IPS-NIHi7 (cell line): ENCODE results near the gene PSMA5.
"Not testable (repeated sequence)": the region's sequence is repeated elsewhere in the genome, so short reads cannot be mapped to it uniquely, and the experiment has no call there.

Experiments
- DNase-seq: peaks from one replicate; pipeline ENCODE4 v3.0.0; 2012; ENCODE audit warnings: mixed read lengths; ENCODE audit errors: extremely low spot score

Gene PSMA5

DNA sequence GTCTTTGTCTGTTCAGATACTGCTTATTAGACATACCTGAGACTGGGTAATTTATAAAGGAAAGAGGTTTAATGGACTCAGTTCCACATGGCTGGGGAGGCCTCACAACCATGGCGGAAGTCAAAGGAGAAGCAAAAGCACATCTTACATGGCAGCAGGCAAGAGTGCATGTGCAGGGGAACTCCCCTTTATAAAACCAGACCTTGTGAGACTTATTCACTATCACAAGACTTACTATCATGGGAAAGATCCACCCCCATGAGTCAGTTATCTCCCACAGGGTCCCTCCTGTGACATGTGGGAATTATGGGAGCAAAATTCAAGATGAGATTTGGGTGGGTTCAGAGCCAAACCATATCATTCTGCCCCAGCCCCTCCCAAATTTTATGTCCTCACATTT lies 7.1 kb upstream of the PSMA5 start:
- DNase-seq = no peak

DNA sequence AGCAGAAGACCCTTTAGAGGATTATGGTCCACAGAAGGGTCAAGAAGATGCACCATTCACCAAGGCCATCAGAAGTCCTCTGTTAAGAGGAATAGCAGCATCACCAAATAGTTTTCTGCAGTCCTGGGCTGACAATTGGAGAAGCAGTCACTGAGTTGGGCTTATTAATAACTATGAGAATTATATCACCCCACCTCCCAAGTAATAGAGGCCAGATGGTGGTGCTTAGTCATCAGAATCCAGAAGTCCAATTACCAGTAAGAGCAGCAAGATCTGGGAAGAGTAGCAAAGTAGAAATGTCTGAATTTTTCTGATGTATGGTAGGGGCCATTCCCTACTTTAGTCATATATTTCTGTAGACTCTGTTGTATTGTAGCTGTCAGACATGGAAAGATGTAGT lies 6.1 kb upstream of the PSMA5 start:
- DNase-seq = no peak

DNA sequence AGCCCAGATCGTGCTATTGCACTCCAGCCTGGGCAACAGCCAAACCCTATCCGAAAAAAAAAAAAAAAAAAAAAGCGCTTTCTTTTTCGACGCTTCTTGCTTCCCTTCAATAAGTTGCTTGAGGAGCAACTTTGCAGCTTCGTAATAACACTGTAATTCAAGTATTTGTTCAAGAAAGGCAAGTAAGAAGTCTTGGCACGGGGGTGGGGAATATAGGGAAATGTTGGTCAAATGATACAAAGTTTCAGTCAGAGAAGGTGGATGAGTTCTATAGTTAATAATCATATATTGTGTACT lies 871 bp upstream of the PSMA5 start:
- DNase-seq = no peak

DNA sequence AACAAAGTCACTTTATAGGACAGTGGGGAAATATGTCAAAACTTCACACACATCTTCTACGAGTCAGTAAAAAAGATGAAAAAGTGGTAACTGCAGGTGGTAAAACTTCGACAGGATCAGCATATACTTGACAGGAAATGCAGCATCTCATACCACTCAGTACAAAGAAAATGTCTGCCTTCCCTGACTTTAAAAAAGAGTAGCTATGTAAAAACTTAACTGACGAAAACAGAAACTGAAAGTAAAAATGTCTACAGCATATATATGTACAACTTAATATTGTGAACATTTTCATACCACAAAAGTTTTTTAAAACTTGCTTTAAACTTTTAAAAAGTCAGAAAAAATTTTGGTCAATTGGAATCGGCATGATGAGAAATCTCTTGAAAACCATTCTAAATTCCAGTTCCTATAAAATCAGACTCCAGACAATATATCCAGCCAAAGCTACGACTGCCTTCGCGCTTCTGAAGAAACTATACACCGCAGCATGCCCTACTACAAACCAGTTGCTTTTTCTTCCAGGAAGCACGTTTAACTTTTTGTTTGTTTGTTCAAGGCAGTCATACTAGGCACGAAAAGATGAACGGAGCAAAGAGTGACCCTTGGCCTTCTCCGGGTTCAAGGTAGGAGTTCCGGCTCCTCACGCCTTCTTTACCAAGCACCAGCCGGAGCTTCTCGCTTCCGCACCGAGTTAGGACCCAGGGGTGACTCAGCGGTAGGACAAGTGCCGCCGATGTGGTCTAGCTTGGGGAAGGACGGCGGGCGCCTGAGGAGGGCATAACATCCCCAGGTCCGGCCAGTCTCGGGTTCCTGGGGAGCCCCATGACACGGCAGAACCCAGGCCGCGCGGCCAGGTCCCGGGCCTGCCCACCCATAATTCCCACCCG lies 612 bp downstream of the PSMA5 start:
- DNase-seq = peak; percentile 42

DNA sequence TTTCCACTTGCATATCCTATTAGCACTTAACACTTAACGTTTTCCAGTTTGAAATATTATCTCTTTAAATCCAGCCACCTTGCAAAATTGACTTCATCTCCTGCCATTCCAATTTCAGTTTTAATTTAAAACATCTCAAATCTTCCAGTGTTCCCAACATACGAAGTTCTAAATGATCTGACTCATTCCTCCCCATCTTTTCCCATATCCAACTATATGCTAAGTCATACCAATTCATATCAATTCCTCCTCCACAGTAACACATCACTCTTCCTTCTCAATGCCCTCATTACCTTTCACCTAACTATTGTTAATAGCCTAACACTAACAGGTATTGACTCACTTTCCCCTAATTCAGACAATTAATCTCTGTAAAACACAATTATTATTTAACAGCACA lies 2.8 kb downstream of the PSMA5 start:
- no peak for DNase-seq

DNA sequence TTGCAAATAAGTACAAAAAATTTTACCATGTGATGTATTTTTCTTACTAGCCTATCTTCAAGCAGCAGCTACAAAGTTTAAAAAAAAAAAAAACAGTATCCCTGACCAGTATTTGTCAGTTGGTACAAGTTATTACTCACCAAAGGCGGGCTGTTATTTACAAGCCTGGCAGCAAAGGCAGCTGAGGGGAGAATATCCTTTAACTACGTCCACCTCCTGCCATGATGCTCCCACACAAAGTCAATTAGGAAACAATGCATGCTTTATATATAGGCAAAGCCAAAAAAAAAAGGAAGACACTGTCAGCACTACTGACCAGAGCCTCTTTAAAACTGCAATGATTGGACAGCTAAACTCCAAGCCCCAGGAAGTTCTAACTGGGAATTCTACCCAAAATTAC lies 13.7 kb downstream of the PSMA5 start:
- no peak for DNase-seq

DNA sequence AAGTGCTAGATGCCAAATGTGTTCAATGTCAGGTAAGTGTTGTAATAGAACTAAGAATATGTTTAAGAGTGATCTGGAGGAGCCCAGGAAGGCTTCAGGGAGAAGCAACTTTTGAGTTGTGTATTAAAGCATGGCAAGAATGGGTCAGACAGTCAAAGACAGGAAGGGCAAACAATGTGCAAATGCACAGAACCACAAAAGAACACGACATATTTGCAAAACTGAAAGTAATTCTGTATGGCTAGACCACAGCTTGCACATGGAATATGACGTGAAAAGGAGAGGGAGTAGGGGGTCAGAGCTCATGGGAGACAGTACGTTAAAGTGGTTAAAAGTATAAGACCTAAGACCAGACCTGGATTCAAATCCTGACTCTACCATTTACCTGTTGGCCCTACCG lies 21.4 kb downstream of the PSMA5 start:
- DNase-seq = no peak

DNA sequence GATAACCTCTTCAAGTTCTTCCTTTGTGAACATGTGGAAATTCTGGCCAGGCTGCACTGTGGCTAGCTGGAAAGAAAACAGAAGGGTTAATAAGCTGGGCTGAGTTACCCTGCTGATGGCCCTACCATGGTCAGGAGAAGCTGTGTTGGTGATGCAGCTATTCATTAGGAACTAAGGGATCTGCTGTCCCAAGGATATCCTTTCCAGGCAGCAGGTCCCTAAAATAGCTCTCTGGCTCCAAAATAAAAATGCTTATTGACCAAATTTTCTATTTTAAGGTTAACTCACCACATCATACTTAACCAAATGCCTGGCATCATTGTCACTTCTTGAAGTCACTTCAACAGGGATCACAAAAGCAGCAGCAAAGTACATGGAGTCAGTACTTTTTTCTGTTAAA lies 24.2 kb downstream of the PSMA5 start:
- DNase-seq = no peak

DNA sequence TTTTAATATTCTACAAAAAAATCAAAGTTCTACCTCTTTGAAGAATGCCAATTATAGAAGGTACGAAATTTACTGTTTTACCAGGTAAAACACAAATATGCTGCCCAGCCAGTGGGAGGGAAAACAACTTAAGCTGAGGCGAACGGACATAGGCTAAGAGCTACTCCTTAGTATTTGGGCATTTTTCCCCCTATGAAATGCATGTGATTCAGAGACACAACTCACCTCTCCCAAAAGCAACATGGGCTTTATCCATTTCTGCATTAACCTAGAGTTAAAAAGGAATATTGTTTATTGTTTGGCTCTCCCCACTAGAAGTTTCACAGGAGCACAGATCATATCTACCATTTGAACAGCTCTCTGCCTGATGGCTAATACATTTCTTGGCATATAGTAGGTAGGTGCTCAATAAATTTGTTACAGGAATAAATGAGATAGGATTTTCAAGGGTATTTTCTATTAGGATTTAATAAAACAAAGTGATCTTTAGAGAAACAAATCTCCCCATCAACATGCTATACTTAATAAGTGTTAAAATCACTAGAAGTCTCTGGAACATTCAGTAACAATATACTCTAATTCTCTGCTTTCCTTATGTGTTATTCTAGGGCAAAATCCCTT lies 26.1 kb downstream of the PSMA5 start:
- DNase-seq = no peak

DNA sequence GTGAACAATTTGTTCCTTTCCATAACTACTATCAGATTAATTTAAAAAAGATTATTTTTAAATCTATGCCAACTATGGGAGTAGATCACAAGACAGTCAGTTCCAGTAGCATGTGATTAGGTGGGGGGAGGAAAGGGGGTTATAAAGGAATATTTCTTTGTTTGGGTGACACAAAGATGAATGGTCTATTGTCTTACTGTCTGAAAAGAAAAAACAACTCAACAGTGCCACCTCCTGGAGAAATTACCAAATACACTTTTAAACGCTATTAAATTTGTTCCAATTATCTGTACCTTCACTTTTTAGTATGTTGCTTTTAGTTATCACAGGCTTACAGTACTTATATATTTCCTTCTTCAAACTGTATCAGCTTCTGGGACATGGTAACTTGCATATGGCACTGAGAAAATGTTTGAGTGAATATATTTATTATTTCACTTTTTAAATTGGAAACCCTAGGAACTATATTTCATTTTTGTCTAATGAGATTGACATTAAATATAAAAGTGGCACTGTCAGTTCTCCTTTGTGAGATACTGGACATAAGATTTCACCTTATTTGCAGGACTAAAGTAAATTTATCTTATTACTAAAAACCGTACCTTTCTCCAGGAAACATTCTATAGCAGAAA lies 26.8 kb downstream of the PSMA5 start:
- DNase-seq = peak; percentile 26

DNA sequence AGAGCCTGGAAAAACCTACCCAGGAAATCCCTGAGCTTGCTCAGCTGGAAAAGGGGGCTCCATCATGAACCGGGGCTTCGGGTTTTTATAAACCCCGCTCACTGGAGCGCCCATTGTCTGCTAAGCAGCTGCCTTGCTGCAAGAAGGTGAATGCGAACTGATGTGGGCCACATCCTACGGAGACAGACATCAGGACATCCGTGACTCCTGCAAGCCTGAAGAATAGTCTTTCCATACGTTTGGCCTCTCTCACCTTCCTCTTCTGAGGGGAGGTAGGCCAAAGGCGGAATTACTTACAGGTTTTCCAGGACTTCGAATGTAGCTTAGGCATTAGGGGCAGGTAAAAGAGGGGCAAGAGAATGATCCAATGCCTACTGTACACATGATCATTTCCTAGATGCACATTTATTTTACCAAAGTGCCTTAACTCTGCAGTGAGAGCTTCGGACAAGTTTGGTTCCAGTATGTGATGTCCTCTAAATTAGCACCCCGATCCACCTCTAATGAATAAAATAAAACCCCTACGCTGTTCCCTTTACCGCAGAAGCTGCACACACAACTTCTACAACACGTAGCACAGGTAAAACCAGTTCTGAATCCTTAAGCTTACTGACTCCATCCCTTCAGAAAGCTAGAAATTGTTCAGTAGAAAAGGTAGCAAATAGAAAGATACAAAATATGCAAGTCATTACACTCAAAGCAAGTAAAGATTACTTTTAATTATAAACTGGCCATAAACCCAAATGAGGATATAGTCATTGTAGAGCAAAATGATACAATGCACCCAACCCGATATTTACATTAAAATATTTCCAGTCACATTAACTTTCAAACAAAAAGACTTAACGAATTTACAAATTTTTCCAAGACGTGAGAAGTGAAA lies 27.7 kb downstream of the PSMA5 start:
- DNase-seq = no peak

DNA sequence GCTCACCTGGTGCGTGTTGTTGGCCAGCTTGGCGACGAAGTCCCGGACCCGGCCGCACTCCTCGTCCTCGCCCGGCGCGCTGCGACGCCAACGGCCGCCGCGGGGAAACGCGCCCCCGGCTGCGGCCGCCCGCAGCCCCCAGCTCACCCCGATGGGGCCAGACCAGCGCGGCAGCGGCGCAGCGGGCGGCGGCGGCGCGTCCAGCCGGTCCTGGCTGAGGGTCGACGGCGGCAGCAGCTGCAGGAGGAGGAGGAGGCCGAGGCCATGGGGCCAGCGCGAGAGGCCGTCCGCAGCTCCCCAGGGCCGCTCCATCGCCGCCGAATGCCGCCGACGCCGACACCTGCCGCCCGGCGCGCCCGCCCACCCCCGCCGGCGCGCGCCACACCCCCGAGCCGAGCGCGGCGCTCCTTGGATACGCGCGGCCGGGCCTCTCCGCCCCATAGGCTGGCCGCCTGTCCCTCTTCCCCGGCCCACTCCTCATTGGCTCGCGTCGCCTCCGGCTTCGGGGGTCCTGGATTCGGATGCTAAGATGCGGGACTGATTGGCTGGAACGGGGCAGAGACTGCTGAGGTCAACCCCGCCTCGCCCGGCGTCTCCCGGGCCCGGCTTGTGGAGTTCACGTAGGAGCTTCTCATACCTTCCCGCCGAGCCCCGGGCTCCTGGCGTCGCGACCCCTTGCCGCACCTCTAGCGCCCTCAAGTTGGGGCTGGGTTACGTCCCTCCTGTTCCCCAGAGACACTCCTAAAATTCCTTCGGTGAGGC lies 28.5 kb downstream of the PSMA5 start, which contains the start of gene SORT1:
SORT1 (minus strand) TSS at position 338 of the 762 bp plus-strand sequence; CDS start at position 312, 26 bp downstream.
- peak; percentile 97 for DNase-seq

DNA sequence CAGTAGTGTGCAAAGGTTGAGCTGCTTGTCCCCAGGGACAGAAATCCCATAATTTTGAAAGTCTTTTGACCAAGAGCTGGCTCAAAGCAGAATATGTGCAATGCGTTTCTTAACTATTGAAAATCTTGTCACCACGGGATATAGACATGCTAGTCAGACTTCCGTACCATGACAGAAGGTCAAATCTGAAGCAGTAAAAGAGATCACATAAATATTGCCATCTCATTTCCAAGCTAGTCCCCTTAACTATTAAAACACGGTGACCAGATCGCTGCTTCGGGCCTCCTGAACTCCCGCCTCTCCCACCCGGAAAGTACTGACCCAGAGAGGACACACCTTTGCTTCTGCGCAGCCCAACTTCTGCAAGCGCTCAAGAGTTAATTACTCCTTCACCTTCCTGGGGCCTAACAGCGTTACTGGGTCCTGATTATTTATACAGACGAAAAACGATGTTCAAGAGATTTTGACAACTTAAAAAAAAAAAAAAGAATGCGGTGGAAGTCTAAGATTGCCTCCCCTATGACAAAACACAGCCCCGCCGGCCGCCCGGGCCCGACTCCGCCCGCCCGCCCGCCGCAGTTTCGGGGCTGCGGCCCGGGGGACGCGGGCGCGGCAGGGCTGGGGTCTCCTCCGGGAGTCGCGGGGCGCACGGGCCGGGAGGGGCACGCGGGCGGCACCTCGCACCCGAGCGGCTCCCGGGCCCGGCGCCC lies 29.2 kb downstream of the PSMA5 start:
- no peak for DNase-seq

DNA sequence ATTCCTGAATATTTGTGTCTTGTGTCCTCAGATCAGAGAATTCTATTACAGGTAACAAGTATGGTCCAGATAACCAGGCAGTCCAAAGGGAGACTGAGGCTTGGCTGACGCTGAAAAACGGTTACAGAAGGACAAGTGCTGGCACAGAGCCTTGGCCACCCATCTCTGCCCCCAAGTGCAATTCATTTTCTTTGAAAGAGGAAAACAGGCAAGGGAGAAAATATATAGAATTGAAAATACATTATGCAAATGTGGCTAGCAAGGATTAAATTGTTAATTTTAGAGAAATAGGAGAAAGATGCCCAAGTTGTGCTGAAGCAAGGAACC lies 29.8 kb downstream of the PSMA5 start:
- DNase-seq = no peak

DNA sequence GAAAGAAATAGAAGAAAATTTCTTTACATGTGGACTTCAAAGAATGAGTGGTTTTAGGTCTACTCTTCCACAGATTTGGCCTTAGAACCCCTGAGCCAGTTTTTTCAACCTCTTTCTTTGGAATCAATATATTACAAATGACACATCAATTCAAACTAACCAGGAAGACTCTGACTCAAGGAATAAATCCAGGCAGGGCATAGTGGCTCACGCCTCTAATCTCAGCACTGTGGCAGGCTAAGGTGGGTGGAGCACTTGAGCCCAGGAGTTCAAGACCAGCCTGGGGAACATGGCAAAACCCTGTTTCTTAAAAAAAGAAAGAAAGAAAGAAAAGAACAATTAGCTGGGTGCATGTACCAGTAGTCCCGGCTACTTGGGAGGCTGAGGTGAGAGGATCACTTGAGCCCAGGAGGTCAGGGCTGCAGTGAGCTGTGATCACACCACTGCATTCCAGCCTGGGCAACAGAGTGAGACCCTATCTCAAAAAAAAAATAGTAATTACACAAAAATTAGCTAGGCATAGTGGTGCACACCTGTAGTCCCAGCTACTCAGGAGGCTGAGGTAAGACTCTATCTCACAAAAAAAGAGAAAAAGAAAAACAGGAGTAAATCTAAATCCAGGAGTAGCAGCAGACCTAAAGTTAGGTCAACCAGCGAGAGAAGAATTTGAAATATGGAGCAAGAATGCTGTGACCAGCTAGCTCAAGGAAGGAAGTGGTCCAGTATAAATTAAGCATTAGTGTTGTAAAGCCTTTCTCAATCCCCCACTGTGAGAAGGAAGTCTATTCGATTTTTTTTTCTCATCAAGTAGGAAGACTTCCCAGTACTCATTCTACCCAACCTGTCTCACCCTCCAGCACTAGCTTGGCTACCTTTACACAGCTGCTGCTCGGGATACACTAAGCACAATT lies 30.4 kb downstream of the PSMA5 start:
- no peak for DNase-seq

DNA sequence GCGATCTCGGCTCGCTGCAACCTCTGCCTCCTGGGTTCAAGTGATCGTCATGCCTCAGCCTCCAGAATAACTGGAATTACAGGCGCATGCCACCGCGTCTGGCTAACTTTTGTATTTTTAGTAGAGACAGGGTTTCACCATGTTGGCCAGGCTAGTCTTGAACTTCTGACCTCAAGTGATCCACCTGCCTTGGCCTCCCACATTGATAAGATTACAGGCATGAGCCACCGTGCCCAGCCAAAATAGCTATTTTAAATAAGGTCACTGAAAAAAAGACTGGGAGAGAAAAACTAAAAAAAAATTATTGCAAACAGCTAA lies 31.0 kb downstream of the PSMA5 start:
- DNase-seq = not testable (repeated sequence)

DNA sequence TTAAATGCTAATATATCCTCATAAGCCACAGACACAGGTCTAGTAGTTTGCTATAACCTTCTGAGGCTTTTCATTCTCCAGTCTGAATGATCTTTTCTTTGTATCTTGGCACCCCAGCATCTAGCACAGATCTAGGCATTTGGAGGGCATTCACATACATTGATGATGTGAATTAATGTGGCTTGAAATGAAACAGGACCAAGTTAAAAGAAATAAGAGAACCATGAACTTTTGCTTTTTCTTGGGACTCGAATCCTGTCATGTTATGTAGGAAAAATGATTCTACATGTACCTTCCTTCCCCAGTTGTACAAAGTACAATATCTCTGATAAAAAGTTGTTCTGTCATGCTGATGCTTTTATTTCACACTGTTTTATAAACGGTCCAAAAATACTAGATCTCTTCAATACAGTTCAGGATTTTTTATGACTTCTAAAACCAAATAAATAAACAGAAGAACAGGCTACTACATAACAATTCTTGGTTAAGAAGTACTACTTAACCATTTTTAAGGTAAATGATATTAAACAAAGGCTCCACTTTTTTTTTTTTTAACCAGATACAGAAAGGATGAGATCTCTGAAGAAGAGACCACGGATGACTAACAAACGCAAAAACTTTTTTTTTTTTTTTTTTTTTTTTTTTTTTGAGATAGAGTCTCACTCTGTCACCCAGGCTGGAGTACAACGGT lies 31.5 kb downstream of the PSMA5 start:
- DNase-seq = no peak

DNA sequence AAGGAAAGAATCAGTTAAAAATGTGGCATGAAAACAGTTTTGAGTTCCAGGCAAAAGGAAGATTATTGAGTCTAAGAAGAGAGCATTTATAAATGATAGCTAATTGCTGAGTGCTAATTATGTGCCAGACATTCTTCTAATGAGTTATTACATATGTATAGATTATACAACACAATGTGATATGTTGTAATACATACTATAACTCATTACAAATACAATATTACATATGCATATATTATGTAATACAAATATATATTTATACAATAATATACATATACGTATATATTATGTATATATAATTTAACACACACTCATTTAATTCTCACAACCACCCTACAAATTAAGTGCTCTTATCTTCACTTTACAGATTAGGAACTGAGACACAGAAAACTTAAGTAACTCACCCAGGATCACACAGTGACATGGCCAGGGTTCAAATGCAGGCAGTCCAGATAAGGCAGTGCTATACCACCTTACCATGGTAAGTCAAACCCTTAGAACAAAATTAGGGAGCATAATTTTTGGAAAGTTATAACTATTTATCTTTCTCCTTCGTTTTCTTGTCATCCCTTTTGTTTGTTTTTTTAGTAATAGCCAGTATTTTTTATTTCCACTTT lies 32.5 kb downstream of the PSMA5 start:
- no peak for DNase-seq
